B cell (primary cell): ENCODE results near the gene NUDT19. TPM values are rescaled to one million over a fixed set of nuclear protein-coding genes. Genes with fewer than 3 reads are reported as not detected.

Experiments used
- ATAC-seq: fragments of 200-7000 bp; cut with Tn5 transposase; one replicate; pipeline ENCODE4 v1.10.0; 2021; ENCODE audit warnings: low read depth, mild to moderate bottlenecking, moderate number of reproducible peaks, moderate library complexity
- CTCF ChIA-PET: fragments of 350-600 bp; sonication (Branson Sonifier 250); formaldehyde crosslinking; loops from one replicate; lab custom pipeline; 2021; ENCODE audit warnings: antibody characterized with exemption, inconsistent platforms; lab: Charles Lee
- POLR2A ChIA-PET: fragments of 350-600 bp; sonication (Branson Sonifier 250); formaldehyde crosslinking; loops from one replicate; lab custom pipeline; 2021; ENCODE audit warnings: antibody characterized with exemption; lab: Charles Lee
- DNase-seq: peaks from one replicate; pipeline ENCODE4 v3.0.0; 2013
- H2AFZ ChIP-seq: 2 replicates; pipeline ENCODE4 v1.6.1; 2012; ENCODE audit warnings: mild to moderate bottlenecking, low read depth, low read length; ENCODE audit not compliant: insufficient read depth, poor library complexity, severe bottlenecking
- H3K27ac ChIP-seq, 2 donors: 1 replicate in 1 of 2; 2 replicates in 1 of 2; pipeline ENCODE4 v1.5.1; 2012 to 2013; ENCODE audit warnings: low read length in 2 of 2, mild to moderate bottlenecking in 2 of 2, moderate library complexity in 1 of 2
- H3K27me3 ChIP-seq, 4 experiments: fragments of 200-600 bp in 1 of 4; sonication (generic) in 1 of 4; replicated peaks in 1 of 4; 1 replicate in 2 of 4; 2 replicates in 2 of 4; pipeline versions ENCODE4 v1.6.1 to v1.7.0; 2013 to 2016; ENCODE audit warnings: low read length in 3 of 4, mild to moderate bottlenecking in 2 of 4, mixed read lengths in 1 of 4, moderate library complexity in 1 of 4; ENCODE audit not compliant: insufficient read depth in 4 of 4, control insufficient read depth in 3 of 4; ENCODE audit errors: control extremely low read depth in 1 of 4
- H3K36me3 ChIP-seq, 2 experiments: replicated peaks in 1 of 2; 1 replicate in 1 of 2; 2 replicates in 1 of 2; pipeline versions ENCODE4 v1.6.1 to v1.7.1; 2013; ENCODE audit warnings: low read length in 1 of 2; ENCODE audit not compliant: insufficient read depth in 2 of 2, control insufficient read depth in 1 of 2; ENCODE audit errors: control extremely low read depth in 1 of 2, extremely low read depth in 1 of 2
- H3K4me1 ChIP-seq, 2 donors: fragments of 200-600 bp in 1 of 2; sonication (generic) in 1 of 2; 1 replicate in 1 of 2; 2 replicates in 1 of 2; pipeline versions ENCODE4 v1.5.1 to v1.6.1; 2013 to 2017; ENCODE audit warnings: low read length in 2 of 2; ENCODE audit not compliant: control insufficient read depth in 2 of 2, insufficient read depth in 2 of 2
- H3K4me2 ChIP-seq: replicated peaks from 2 replicates; pipeline ENCODE3; 2012; ENCODE audit warnings: mild to moderate bottlenecking, low read depth, low read length; ENCODE audit not compliant: poor library complexity, severe bottlenecking
- H3K4me3 ChIP-seq, 5 experiments: fragments of 200-600 bp in 1 of 5; sonication (generic) in 1 of 5; 1 replicate in 3 of 5; 2 replicates in 2 of 5; pipeline versions ENCODE4 v1.5.1 to v1.7.0; 2011 to 2016; ENCODE audit warnings: low read length in 4 of 5, mild to moderate bottlenecking in 4 of 5, low read depth in 2 of 5, control low read depth in 1 of 5, moderate library complexity in 1 of 5; ENCODE audit not compliant: insufficient read depth in 1 of 5; ENCODE audit errors: control extremely low read depth in 1 of 5, extremely low read depth in 1 of 5
- H3K79me2 ChIP-seq: fragments of 200-600 bp; sonication (generic); one replicate; pipeline ENCODE4 v1.6.0; 2016; ENCODE audit warnings: low read length; ENCODE audit not compliant: control insufficient read depth, insufficient read depth
- H3K9ac ChIP-seq: fragments of 200-600 bp; sonication (generic); 2 replicates; pipeline ENCODE4 v1.6.1; 2017; ENCODE audit warnings: mild to moderate bottlenecking, low read length, moderate library complexity
- H3K9me3 ChIP-seq, 3 donors: one replicate each; pipeline versions ENCODE4 v1.6.1 to v1.7.1; 2013; ENCODE audit warnings: low read length in 2 of 3; ENCODE audit not compliant: control insufficient read depth in 2 of 3, insufficient read depth in 1 of 3; ENCODE audit errors: control extremely low read depth in 1 of 3
- H4K20me1 ChIP-seq: 2 replicates; pipeline ENCODE4 v1.6.0; 2012; ENCODE audit warnings: mild to moderate bottlenecking, low read length; ENCODE audit not compliant: insufficient read depth, control insufficient read depth, poor library complexity, severe bottlenecking
- H3K27ac Mint-ChIP-seq: one replicate; pipeline ENCODE4 v1.8.0; 2021; ENCODE audit warnings: mixed read lengths
- H3K27me3 Mint-ChIP-seq: one replicate; pipeline ENCODE4 v1.8.0; 2021; ENCODE audit warnings: mixed read lengths
- H3K4me1 Mint-ChIP-seq: one replicate; pipeline ENCODE4 v1.8.0; 2021; ENCODE audit warnings: mixed read lengths
- H3K4me3 Mint-ChIP-seq: one replicate; pipeline ENCODE4 v1.8.0; 2021; ENCODE audit warnings: mixed read lengths
- H3K9me3 Mint-ChIP-seq: one replicate; pipeline ENCODE4 v1.8.0; 2022; ENCODE audit warnings: mixed read lengths; ENCODE audit not compliant: insufficient read depth
- CTCF ChIP-seq: fragments of 200-600 bp; IDR thresholded peaks from one replicate; pipeline ENCODE4 v1.8.0; 2022; ENCODE audit warnings: antibody characterized with exemption, mild to moderate bottlenecking
- EZH2 ChIP-seq: IDR thresholded peaks from 2 replicates; pipeline ENCODE4 v1.6.1; 2012; ENCODE audit warnings: borderline replicate concordance, low read depth, mild to moderate bottlenecking, moderate library complexity, low read length; ENCODE audit not compliant: insufficient read depth, poor library complexity, severe bottlenecking
- WGBS: methylation state at CpG from one replicate; pipeline ENCODE4 v1.1.5; 2013; ENCODE audit warnings: missing lambda C conversion rate; ENCODE audit not compliant: insufficient coverage; 5-methylcytosine and 5-hydroxymethylcytosine counted together
- intact Hi-C: fragments of 100-400 bp; cut with micrococcal nuclease; formaldehyde crosslinking; loops from one replicate; pipeline ENCODE4 v1.10.0; 2022
- polyA plus RNA-seq: library from polyadenylated mRNA; depleted of rRNA; stranded (reverse); fragments of >200 nt; gene quantifications from 2 replicates; pipeline ENCODE4 v1.2.3, GENCODE V29; 2012
- total RNA-seq, 2 donors: library from RNA; stranded (reverse); fragments of 120-200 nt in 1 of 2; gene quantifications; 1 replicate in 1 of 2; 2 replicates in 1 of 2; pipeline versions ENCODE4 v1.2.3 to v1.2.4, GENCODE V29; 2013 to 2022

NUDT19 gene
- total and polyA plus RNA-seq, 2 donors (not counting 1 experiment from before 2014, with no cell fraction given) = 3.6 to 7.1 TPM

- Mint-ChIP-seq H3K27me3 (no peaks in the 10 kb centered on the region), H3K4me1 (no peaks in the 10 kb centered on the region), H3K27ac (no peak overlapping the region), H3K4me3 (no peak overlapping the region), H3K9me3 (no peaks in the 10 kb centered on the region)
- Histone ChIP-seq H3K9me3 (peaks cover 0 to 3% (median 0%) of the 10 kb centered on the region in 3 donors), H3K79me2 (no peaks in the 10 kb centered on the region), H3K27me3 (peaks cover 0 to 3% (median 0%) of the 10 kb centered on the region in 4 experiments), H3K4me3 (no peak overlapping the region), H3K9ac (no peak overlapping the region), H3K27ac (no peak overlapping the region), H4K20me1 (no peaks in the 10 kb centered on the region), H3K36me3 (no peaks in the 10 kb centered on the region), H2AFZ (no peak overlapping the region), H3K4me2 (no peak overlapping the region), H3K4me1 (no peaks in the 10 kb centered on the region)
- intact Hi-C loops = no loop called here
- ChIA-PET CTCF (no interaction called here), POLR2A (no interaction called here)
- no peak for TF ChIP-seq CTCF
- DNase-seq = no peak
- no peak for ATAC-seq
- WGBS = 93% methylated on average over 2 of the region's 9 CpGs
These were observed 51.4 kb downstream of the NUDT19 start for GRCh38 chr19:32743021-32743420.

- Histone ChIP-seq H3K9me3 (peaks cover 0 to 3% (median 0%) of the 10 kb centered on the region in 3 donors), H3K4me2 (no peak overlapping the region), H3K36me3 (no peaks in the 10 kb centered on the region), H2AFZ (no peak overlapping the region), H3K27me3 (peaks cover 0 to 3% (median 0%) of the 10 kb centered on the region in 4 experiments), H3K4me1 (no peaks in the 10 kb centered on the region), H3K27ac (no peak overlapping the region), H4K20me1 (no peaks in the 10 kb centered on the region), H3K4me3 (no peak overlapping the region), H3K9ac (no peak overlapping the region), H3K79me2 (no peaks in the 10 kb centered on the region)
- intact Hi-C loops = no loop called here
- no peak overlapping the region for H3K27ac Mint-ChIP-seq
- no peaks in the 10 kb centered on the region for H3K4me1 Mint-ChIP-seq
- H3K4me3 Mint-ChIP-seq = no peak overlapping the region
- H3K9me3 Mint-ChIP-seq = no peaks in the 10 kb centered on the region
- ATAC-seq (no peak), DNase-seq (no peak)
- H3K27me3 Mint-ChIP-seq = no peaks in the 10 kb centered on the region
- CTCF ChIA-PET = no interaction called here
- WGBS = 100% methylated on average over 3 of the region's 4 CpGs
- POLR2A ChIA-PET = no interaction called here
- TF ChIP-seq EZH2 (no peak), CTCF (no peak)
These were observed 51.8 kb downstream of the NUDT19 start for GRCh38 chr19:32743447-32743846.
